Epithelial cell of proximal tubule (primary cell): ENCODE measurements around the gene CYB5B. TPM values are rescaled to one million over a fixed set of nuclear protein-coding genes. Genes with fewer than 3 reads are reported as not detected.

Experiments used
- DNase-seq: peaks from one replicate; pipeline ENCODE4 v3.0.0-alpha.2; 2011; ENCODE audit warnings: low read depth
- H3K4me3 ChIP-seq: 2 replicates; pipeline ENCODE4 v1.5.1; 2011; ENCODE audit warnings: low read depth, mild to moderate bottlenecking, low read length
- CTCF ChIP-seq: conservative IDR thresholded peaks from 2 replicates; pipeline ENCODE4 v1.5.1; 2012; ENCODE audit warnings: low read depth, mild to moderate bottlenecking, low read length
- total RNA-seq: library from RNA; depleted of rRNA; stranded (reverse); fragments of >200 nt; gene quantifications from 2 replicates; pipeline ENCODE4 v1.2.3, GENCODE V29; 2015

The CYB5B gene
- total RNA-seq, 1 donor from 2014 or later = 54.0 TPM

GRCh38 chr16:69384974-69385373, 39.4 kb upstream of the CYB5B start:
- peak overlapping the region; percentile 65 for H3K4me3 ChIP-seq
- no peak for TF ChIP-seq CTCF
- no peak for DNase-seq

GRCh38 chr16:69386596-69386995, 37.8 kb upstream of the CYB5B start:
- peak overlapping the region; percentile 65 for H3K4me3 ChIP-seq
- no peak for TF ChIP-seq CTCF
- no peak for DNase-seq

- DNase-seq = no peak
- TF ChIP-seq CTCF = no peak
- no peak overlapping the region for H3K4me3 ChIP-seq
These were observed 30.2 kb upstream of the CYB5B start for GRCh38 chr16:69393898-69394849.

GRCh38 chr16:69395859-69396186, 28.6 kb upstream of the CYB5B start:
- no peak overlapping the region for H3K4me3 ChIP-seq
- no peak for DNase-seq
- no peak for TF ChIP-seq CTCF

GRCh38 chr16:69396187-69397061, 28.0 kb upstream of the CYB5B start:
- H3K4me3 ChIP-seq = peak overlapping the region; percentile 35
- DNase-seq = peak; percentile 97
- peak; percentile 67 for TF ChIP-seq CTCF

GRCh38 chr16:69397821-69398521, 26.4 kb upstream of the CYB5B start:
- TF ChIP-seq CTCF = peak; percentile 68
- peak; percentile 91 for DNase-seq
- peak overlapping the region; percentile 48 for H3K4me3 ChIP-seq
